HG03097 (cell line): Measurements from ENCODE around the gene GOPC.
"Not testable (repeated sequence)": the region's sequence is repeated elsewhere in the genome, so short reads cannot be mapped to it uniquely, and the experiment has no call there.

Experiments used
- ATAC-seq: cut with Tn5 transposase; IDR thresholded peaks from one replicate; pipeline ENCODE4 v1.9.1; 2021; ENCODE audit not compliant: unreplicated experiment, low FRiP score

Gene GOPC

GRCh38 chr6:117602151-117602898 is at the start of gene GOPC:
TSS of gene GOPC (minus strand) at chr6:117602511. CDS start at chr6:117602288, 223 bp downstream.
- ATAC-seq: peak; percentile 91

- ATAC-seq: not testable (repeated sequence)
Measured at GRCh38 chr6:117651984-117652383, 49.7 kb upstream of the GOPC start.

GRCh38 chr6:117642976-117643375 is 40.7 kb upstream of the GOPC start:
- no peak for ATAC-seq

GRCh38 chr6:117637770-117638169 is 35.5 kb upstream of the GOPC start:
- no peak for ATAC-seq

- no peak for ATAC-seq
Measured at GRCh38 chr6:117629119-117629660, 26.9 kb upstream of the GOPC start.

- no peak for ATAC-seq
Measured at GRCh38 chr6:117627533-117627932, 25.2 kb upstream of the GOPC start.

GRCh38 chr6:117624869-117625481 is 22.7 kb upstream of the GOPC start:
- no peak for ATAC-seq

GRCh38 chr6:117619178-117619577 is 16.9 kb upstream of the GOPC start:
- ATAC-seq: no peak

- no peak for ATAC-seq
Measured at GRCh38 chr6:117617210-117618035, 15.1 kb upstream of the GOPC start.

- ATAC-seq: no peak
Measured at GRCh38 chr6:117616391-117617209, 14.3 kb upstream of the GOPC start.

GRCh38 chr6:117615750-117616390 is 13.6 kb upstream of the GOPC start:
- ATAC-seq: no peak

GRCh38 chr6:117613920-117614560 is 11.7 kb upstream of the GOPC start:
- ATAC-seq: no peak

GRCh38 chr6:117607511-117607910 is 5.2 kb upstream of the GOPC start:
- no peak for ATAC-seq

- ATAC-seq: peak; percentile 41
Measured at GRCh38 chr6:117605169-117605826, 3.0 kb upstream of the GOPC start.

- ATAC-seq: no peak
Measured at GRCh38 chr6:117603821-117604220, 1.5 kb upstream of the GOPC start.

GRCh38 chr6:117602899-117603588 is 733 bp upstream of the GOPC start:
- no peak for ATAC-seq

GRCh38 chr6:117601811-117602150 is 530 bp downstream of the GOPC start:
- ATAC-seq: peak; percentile 16

GRCh38 chr6:117600008-117600743 is 2.1 kb downstream of the GOPC start:
- ATAC-seq: no peak
